ENCODE data around the gene HAX1. TPM values are rescaled to one million over a fixed set of nuclear protein-coding genes. Genes with fewer than 3 reads are reported as not detected.

The HAX1 gene
- total RNA-seq, 3 donors from 2014 or later (not counting 1 experiment from before 2014, with no cell fraction given): 36.5 to 52.8 (median 40.0) TPM

DNA sequence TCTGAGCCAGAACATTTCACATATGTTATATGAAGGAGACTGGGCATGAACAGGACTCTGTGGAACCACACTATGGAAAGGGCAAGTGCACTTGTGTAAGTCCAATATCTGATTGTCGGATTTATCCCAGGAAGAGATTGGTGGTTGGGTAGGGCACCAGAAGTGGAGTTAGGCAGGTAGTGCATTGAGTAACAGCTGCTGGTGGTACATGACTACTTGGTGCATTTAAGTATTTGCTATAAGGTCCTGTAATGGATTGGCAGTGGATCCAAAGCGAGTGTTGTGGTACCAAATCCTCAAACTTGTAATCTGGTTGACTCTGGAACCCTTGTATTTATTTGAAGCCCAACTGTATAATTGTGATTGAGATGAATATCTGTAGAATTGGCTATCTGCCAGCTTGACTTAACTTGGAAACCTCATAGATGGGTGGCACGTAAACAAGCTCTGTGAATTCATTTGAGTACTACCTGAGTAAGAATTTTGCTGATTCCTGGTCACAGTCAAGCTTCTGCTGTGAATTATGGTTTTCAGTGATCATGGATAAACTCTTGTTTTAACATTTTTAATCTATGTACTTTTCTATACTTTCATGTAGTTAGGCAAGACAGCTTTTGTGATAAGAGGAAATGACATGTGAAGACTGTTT lies 30.6 kb upstream of the HAX1 start:
- no peaks in the 10 kb centered on the region for H3K27me3 ChIP-seq (ENCODE audit: control insufficient read depth, insufficient read depth, low read length)
- DNase-seq: peak in 1 of 2 donors; percentile 41
- H3K4me3 ChIP-seq (ENCODE audit: low read length): no peak overlapping the region
- intact Hi-C loops (cut with micrococcal nuclease): no loop called here
- peaks cover 81% of the 10 kb centered on the region for H3K36me3 ChIP-seq (ENCODE audit: control insufficient read depth, insufficient read depth, low read length)
- H3K27ac ChIP-seq (ENCODE audit: low read length): no peak overlapping the region
- Mint-ChIP-seq H3K4me3 (no peak overlapping the region), H3K27ac (peak overlapping the region in 1 of 2 donors; percentile 20), H3K4me1 (peaks cover 16 to 24% of the 10 kb centered on the region in 2 donors), H3K36me3 (peaks cover 41% of the 10 kb centered on the region), H3K9me3 (no peaks in the 10 kb centered on the region), H3K27me3 (ENCODE audit: low read depth in 2 of 2) (no peaks in the 10 kb centered on the region)
- TF ChIP-seq, protein P1, sequence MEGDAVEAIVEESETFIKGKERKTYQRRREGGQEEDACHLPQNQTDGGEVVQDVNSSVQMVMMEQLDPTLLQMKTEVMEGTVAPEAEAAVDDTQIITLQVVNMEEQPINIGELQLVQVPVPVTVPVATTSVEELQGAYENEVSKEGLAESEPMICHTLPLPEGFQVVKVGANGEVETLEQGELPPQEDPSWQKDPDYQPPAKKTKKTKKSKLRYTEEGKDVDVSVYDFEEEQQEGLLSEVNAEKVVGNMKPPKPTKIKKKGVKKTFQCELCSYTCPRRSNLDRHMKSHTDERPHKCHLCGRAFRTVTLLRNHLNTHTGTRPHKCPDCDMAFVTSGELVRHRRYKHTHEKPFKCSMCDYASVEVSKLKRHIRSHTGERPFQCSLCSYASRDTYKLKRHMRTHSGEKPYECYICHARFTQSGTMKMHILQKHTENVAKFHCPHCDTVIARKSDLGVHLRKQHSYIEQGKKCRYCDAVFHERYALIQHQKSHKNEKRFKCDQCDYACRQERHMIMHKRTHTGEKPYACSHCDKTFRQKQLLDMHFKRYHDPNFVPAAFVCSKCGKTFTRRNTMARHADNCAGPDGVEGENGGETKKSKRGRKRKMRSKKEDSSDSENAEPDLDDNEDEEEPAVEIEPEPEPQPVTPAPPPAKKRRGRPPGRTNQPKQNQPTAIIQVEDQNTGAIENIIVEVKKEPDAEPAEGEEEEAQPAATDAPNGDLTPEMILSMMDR (IDR thresholded peaks at IDR 0.05): no peak
- H3K9me3 ChIP-seq (ENCODE audit: control insufficient read depth, insufficient read depth, low read length): no peaks in the 10 kb centered on the region
- 94% methylated on average over 3 of the region's 3 CpGs for WGBS (ENCODE audit: insufficient coverage)
- no peaks in the 10 kb centered on the region for H3K4me1 ChIP-seq (ENCODE audit: control insufficient read depth, insufficient read depth, low read length)
- ATAC-seq: no peak

DNA sequence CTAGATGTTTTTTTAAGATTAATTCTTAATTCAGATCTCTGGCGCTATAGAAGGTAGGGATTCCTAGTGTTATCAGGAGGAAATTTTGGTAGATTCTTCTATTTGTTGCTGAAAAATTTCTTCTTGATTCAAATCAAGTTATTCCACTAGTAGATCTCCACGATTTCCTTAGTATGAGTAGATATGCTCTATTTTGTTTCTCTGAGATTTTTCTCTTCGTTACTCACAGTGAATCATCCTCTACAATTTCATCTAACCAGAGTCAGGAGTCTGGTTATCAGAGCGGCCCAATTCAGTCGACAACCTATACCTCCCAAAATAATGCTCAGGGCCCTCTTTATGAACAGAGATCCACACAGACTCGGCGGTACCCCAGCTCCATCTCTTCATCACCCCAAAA lies 18.8 kb upstream of the HAX1 start:
- no peaks in the 10 kb centered on the region for H3K4me1 ChIP-seq (ENCODE audit: control insufficient read depth, insufficient read depth, low read length)
- no peaks in the 10 kb centered on the region for H3K27me3 ChIP-seq (ENCODE audit: control insufficient read depth, insufficient read depth, low read length)
- no peak overlapping the region for H3K4me3 Mint-ChIP-seq
- DNase-seq (no peak), ATAC-seq (no peak)
- peaks cover 41% of the 10 kb centered on the region for H3K36me3 Mint-ChIP-seq
- WGBS (ENCODE audit: insufficient coverage): 98% methylated on average over 5 of the region's 7 CpGs
- TF ChIP-seq, protein P1 (IDR thresholded peaks at IDR 0.05): no peak
- no peaks in the 10 kb centered on the region for H3K27me3 Mint-ChIP-seq (ENCODE audit: low read depth in 2 of 2)
- H3K9me3 Mint-ChIP-seq: no peaks in the 10 kb centered on the region
- H3K27ac ChIP-seq (ENCODE audit: low read length): no peak overlapping the region
- no peak overlapping the region for H3K4me3 ChIP-seq (ENCODE audit: low read length)
- no peaks in the 10 kb centered on the region for H3K9me3 ChIP-seq (ENCODE audit: control insufficient read depth, insufficient read depth, low read length)
- H3K36me3 ChIP-seq (ENCODE audit: control insufficient read depth, insufficient read depth, low read length): peaks cover 91% of the 10 kb centered on the region
- H3K27ac Mint-ChIP-seq: peak overlapping the region in 1 of 2 donors; percentile 35
- H3K4me1 Mint-ChIP-seq: no peaks in the 10 kb centered on the region
- intact Hi-C loops (cut with micrococcal nuclease): no loop called here

DNA sequence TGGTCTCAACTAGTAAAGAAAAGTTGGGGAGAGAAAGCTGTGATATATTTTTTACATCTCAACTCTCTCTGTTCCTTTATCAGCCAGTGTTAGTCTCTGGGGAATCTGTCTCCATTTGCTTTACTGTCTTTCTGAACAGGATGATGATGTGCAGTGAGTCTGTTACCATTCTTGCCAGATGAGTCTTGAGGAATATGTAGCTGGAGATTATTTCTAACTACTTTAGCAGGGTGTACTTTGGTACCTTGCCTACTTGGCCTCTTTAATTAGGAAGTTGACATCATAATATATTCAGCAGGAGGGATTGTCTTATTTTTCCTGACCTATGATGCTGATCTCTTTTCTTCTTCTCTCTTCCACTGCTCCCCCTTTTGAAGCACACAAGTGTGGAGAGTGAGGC lies 15.7 kb upstream of the HAX1 start:
- Mint-ChIP-seq H3K9me3 (no peaks in the 10 kb centered on the region), H3K4me3 (no peak overlapping the region), H3K36me3 (peaks cover 44% of the 10 kb centered on the region), H3K27ac (no peak overlapping the region), H3K4me1 (no peaks in the 10 kb centered on the region), H3K27me3 (ENCODE audit: low read depth in 2 of 2) (no peaks in the 10 kb centered on the region)
- DNase-seq: no peak
- intact Hi-C loops (cut with micrococcal nuclease): no loop called here
- TF ChIP-seq, protein P1 (IDR thresholded peaks at IDR 0.05): no peak
- H3K27ac ChIP-seq (ENCODE audit: low read length): no peak overlapping the region
- H3K27me3 ChIP-seq (ENCODE audit: control insufficient read depth, insufficient read depth, low read length): no peaks in the 10 kb centered on the region
- no peaks in the 10 kb centered on the region for H3K9me3 ChIP-seq (ENCODE audit: control insufficient read depth, insufficient read depth, low read length)
- H3K4me3 ChIP-seq (ENCODE audit: low read length): no peak overlapping the region
- ATAC-seq: no peak
- no peaks in the 10 kb centered on the region for H3K4me1 ChIP-seq (ENCODE audit: control insufficient read depth, insufficient read depth, low read length)
- H3K36me3 ChIP-seq (ENCODE audit: control insufficient read depth, insufficient read depth, low read length): peaks cover 91% of the 10 kb centered on the region

DNA sequence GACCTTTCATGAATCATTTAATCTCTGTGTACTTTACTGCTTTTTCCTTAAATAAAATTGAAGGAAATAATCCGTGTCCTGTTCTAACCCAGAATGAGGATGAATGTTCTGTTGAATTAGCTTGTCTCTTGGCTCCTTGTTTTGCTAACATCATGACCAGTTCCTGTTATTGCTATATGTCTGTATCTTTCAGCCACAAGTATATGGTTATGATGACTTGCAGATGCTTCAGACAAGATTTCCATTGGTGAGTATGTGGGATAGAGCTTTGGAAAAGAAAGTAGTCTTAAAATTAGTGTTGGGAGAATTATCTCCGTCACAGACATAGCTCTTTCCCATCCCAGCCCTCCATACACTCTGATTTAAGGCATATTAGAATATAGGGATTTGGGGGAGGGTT lies 13.6 kb upstream of the HAX1 start:
- H3K27ac ChIP-seq (ENCODE audit: low read length): no peak overlapping the region
- H3K4me3 ChIP-seq (ENCODE audit: low read length): no peak overlapping the region
- intact Hi-C loops (cut with micrococcal nuclease): no loop called here
- Mint-ChIP-seq H3K27me3 (ENCODE audit: low read depth in 2 of 2) (no peaks in the 10 kb centered on the region), H3K27ac (no peak overlapping the region), H3K9me3 (no peaks in the 10 kb centered on the region), H3K4me3 (no peak overlapping the region), H3K4me1 (no peaks in the 10 kb centered on the region), H3K36me3 (peaks cover 41% of the 10 kb centered on the region)
- peaks cover 99% of the 10 kb centered on the region for H3K36me3 ChIP-seq (ENCODE audit: control insufficient read depth, insufficient read depth, low read length)
- no peaks in the 10 kb centered on the region for H3K27me3 ChIP-seq (ENCODE audit: control insufficient read depth, insufficient read depth, low read length)
- no peaks in the 10 kb centered on the region for H3K4me1 ChIP-seq (ENCODE audit: control insufficient read depth, insufficient read depth, low read length)
- TF ChIP-seq, protein P1 (IDR thresholded peaks at IDR 0.05): no peak
- WGBS (ENCODE audit: insufficient coverage): 100% methylated on average over 1 of the region's 2 CpGs
- DNase-seq (no peak), ATAC-seq (no peak)
- no peaks in the 10 kb centered on the region for H3K9me3 ChIP-seq (ENCODE audit: control insufficient read depth, insufficient read depth, low read length)
